Neural progenitor cell (in vitro differentiated cells): ENCODE data around the gene CD276. TPM values are rescaled to one million over a fixed set of nuclear protein-coding genes. Genes with fewer than 3 reads are reported as not detected.

Source experiments
- DNase-seq: peaks from one replicate; pipeline ENCODE4 v3.0.0-alpha.2; 2016; ENCODE audit warnings: low spot score
- H2AFZ ChIP-seq: fragments of 200-600 bp; sonication (generic); replicated peaks from 2 replicates; pipeline ENCODE4 v1.6.1; 2016; ENCODE audit warnings: antibody characterized with exemption
- H3F3A ChIP-seq: fragments of 200-600 bp; sonication (generic); 2 replicates; pipeline ENCODE4 v1.6.1; 2016; ENCODE audit warnings: antibody characterized with exemption, low read depth
- H3K27ac ChIP-seq: fragments of 200-600 bp; sonication (generic); 2 replicates; pipeline ENCODE4 v1.5.1; 2016; ENCODE audit warnings: mild to moderate bottlenecking
- H3K27me3 ChIP-seq: fragments of 200-600 bp; sonication (generic); 2 replicates; pipeline ENCODE4 v1.6.1; 2016; ENCODE audit warnings: mild to moderate bottlenecking, moderate library complexity
- H3K36me3 ChIP-seq: fragments of 200-600 bp; sonication (generic); 2 replicates; pipeline ENCODE4 v1.5.1; 2016
- H3K4me1 ChIP-seq: fragments of 200-600 bp; sonication (generic); 2 replicates; pipeline ENCODE4 v1.6.1; 2016; ENCODE audit warnings: mixed run types
- H3K4me2 ChIP-seq: fragments of 200-600 bp; sonication (generic); 2 replicates; pipeline ENCODE4 v1.6.1; 2016
- H3K4me3 ChIP-seq: fragments of 200-600 bp; sonication (generic); 2 replicates; pipeline ENCODE4 v1.5.1; 2016
- H3K79me2 ChIP-seq: fragments of 200-600 bp; sonication (generic); 2 replicates; pipeline ENCODE4 v1.6.1; 2016; ENCODE audit warnings: low read depth
- H3K9ac ChIP-seq: fragments of 200-600 bp; sonication (generic); 2 replicates; pipeline ENCODE4 v1.6.1; 2016
- H3K9me3 ChIP-seq: fragments of 200-600 bp; sonication (generic); 2 replicates; pipeline ENCODE4 v1.5.1; 2016; ENCODE audit warnings: low read depth
- H4K20me1 ChIP-seq: fragments of 200-600 bp; sonication (generic); 2 replicates; pipeline ENCODE4 v1.6.1; 2016; ENCODE audit warnings: low read depth
- H3K27ac Mint-ChIP-seq: 3 replicates; pipeline ENCODE4 v1.8.0; 2021; ENCODE audit warnings: mixed read lengths
- H3K27me3 Mint-ChIP-seq: 2 replicates; pipeline ENCODE4 v1.8.0; 2022; ENCODE audit warnings: low read depth, mild to moderate bottlenecking, inconsistent platforms, moderate library complexity, mixed read lengths; ENCODE audit not compliant: insufficient read depth
- H3K36me3 Mint-ChIP-seq: 3 replicates; pipeline ENCODE4 v1.8.0; 2021; ENCODE audit warnings: mixed read lengths
- H3K4me1 Mint-ChIP-seq: 3 replicates; pipeline ENCODE4 v1.8.0; 2021; ENCODE audit warnings: mixed read lengths
- H3K4me3 Mint-ChIP-seq: 3 replicates; pipeline ENCODE4 v1.8.0; 2021; ENCODE audit warnings: mild to moderate bottlenecking, moderate library complexity, mixed read lengths
- H3K9me3 Mint-ChIP-seq: 3 replicates; pipeline ENCODE4 v1.8.0; 2020; ENCODE audit warnings: mixed read lengths
- EZH2 ChIP-seq: fragments of 200-600 bp; sonication (generic); IDR thresholded peaks from 2 replicates; pipeline ENCODE4 v1.6.1; 2017; ENCODE audit warnings: antibody characterized with exemption, mild to moderate bottlenecking, moderate library complexity
- EZH2phosphoT487 ChIP-seq: fragments of 200-600 bp; sonication (generic); IDR thresholded peaks from 2 replicates; pipeline ENCODE4 v1.6.1; 2017; ENCODE audit warnings: antibody characterized with exemption
- total RNA-seq: library from RNA; depleted of rRNA; stranded (reverse); fragments of >200 nt; gene quantifications from 2 replicates; pipeline ENCODE4 v1.2.3, GENCODE V29; 2015; ENCODE audit warnings: low replicate concordance
- TF ChIP-seq, protein P1 (sequence below): fragments of 200-600 bp; sonication (generic); IDR thresholded peaks from 2 replicates; pipeline ENCODE4 v1.5.1; 2017; ENCODE audit warnings: antibody characterized with exemption, mild to moderate bottlenecking

CD276 gene
- total RNA-seq, 1 donor from 2014 or later, result 62.2 TPM

DNA sequence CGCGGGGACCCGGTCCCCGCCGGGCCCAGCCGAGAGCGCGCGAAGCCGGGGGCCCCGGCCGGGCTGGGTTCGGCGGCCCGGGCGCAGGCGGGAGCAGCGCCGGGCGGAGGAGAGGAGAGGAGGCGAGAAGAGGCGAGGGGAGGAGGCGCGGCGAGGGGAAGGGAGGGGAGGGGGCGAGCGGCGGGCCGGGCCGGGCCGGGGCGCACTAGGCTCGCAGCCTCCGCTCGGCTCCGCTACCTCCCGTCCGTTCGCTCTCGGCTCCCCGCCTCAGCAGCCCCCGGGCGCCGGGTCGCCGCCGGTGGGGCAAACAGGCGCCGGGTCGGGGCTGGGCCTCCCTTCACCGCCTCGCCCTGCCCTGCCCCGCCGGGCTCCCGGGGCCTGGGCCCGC lies 68.6 kb downstream of the CD276 start:
- Mint-ChIP-seq H3K27ac (no peak overlapping the region), H3K36me3 (no peaks in the 10 kb centered on the region), H3K9me3 (no peaks in the 10 kb centered on the region), H3K4me3 (no peak overlapping the region), H3K4me1 (peaks cover 42% of the 10 kb centered on the region), H3K27me3 (peaks cover 8% of the 10 kb centered on the region)
- H3K9me3 ChIP-seq, result no peaks in the 10 kb centered on the region
- peak overlapping the region; percentile 71 for H3K4me3 ChIP-seq
- H3K4me1 ChIP-seq, result peaks cover 28% of the 10 kb centered on the region
- DNase-seq, result peak; percentile 77
- H3F3A ChIP-seq, result peaks cover 21% of the 10 kb centered on the region
- H4K20me1 ChIP-seq, result peaks cover 12% of the 10 kb centered on the region
- H2AFZ ChIP-seq, result peak overlapping the region; percentile 97
- H3K27me3 ChIP-seq, result peaks cover 46% of the 10 kb centered on the region
- H3K27ac ChIP-seq, result no peak overlapping the region
- no peaks in the 10 kb centered on the region for H3K36me3 ChIP-seq
- TF ChIP-seq EZH2 (no peak), EZH2phosphoT487 (no peak)
- TF ChIP-seq, protein P1, sequence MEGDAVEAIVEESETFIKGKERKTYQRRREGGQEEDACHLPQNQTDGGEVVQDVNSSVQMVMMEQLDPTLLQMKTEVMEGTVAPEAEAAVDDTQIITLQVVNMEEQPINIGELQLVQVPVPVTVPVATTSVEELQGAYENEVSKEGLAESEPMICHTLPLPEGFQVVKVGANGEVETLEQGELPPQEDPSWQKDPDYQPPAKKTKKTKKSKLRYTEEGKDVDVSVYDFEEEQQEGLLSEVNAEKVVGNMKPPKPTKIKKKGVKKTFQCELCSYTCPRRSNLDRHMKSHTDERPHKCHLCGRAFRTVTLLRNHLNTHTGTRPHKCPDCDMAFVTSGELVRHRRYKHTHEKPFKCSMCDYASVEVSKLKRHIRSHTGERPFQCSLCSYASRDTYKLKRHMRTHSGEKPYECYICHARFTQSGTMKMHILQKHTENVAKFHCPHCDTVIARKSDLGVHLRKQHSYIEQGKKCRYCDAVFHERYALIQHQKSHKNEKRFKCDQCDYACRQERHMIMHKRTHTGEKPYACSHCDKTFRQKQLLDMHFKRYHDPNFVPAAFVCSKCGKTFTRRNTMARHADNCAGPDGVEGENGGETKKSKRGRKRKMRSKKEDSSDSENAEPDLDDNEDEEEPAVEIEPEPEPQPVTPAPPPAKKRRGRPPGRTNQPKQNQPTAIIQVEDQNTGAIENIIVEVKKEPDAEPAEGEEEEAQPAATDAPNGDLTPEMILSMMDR, result no peak
- no peaks in the 10 kb centered on the region for H3K79me2 ChIP-seq
- H3K9ac ChIP-seq, result no peak overlapping the region
- H3K4me2 ChIP-seq, result peak overlapping the region; percentile 100

DNA sequence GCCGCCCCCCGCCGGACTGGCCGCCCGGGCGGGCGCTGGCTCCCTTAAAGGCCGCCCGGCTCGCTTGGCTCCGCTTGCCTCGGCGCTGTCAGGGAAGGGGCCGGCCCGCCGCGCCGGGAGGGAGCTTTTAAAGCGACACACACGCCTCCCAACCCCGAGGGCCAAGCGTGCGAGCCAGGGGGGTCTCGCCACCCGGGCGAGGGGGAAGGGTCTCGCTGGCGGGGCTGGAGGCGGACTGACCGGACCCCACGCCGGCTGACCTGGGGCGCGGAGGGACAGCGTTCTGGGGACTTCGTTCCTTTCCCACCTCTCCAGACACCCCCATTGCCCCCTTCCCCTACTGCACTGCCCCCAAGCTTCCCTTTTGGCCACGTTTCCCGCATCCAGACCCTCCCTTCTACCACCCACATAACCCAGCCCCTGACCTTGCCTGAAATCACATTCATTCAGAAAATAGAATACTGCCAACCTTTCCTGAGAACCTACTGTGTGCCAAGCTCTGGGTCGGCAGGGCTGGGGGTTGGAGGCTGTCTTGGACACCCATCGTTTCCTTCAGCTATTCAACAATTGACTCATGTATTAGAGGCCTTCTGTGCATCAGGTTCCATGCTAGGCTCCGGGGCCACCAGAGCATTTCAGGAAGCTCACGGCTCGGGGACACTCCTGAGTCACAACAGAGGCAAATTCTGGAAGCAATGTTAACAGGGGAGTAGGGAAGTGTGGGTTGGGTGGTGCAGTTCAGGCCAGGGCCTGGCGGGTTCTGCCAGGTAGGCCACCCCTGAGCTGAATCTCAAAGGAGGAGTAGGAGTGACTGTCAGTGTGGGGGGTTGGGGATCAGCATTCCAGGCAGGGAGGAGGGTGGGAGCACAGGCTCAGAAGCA lies 69.3 kb downstream of the CD276 start, which contains the start of gene INSYN1:
Gene INSYN1 (minus strand): TSS at position 102 of the 881 bp plus-strand sequence. CDS start 2,221 bp downstream, outside the sequence.
- TF ChIP-seq, protein P1, result no peak
- TF ChIP-seq EZH2 (no peak), EZH2phosphoT487 (no peak)

DNA sequence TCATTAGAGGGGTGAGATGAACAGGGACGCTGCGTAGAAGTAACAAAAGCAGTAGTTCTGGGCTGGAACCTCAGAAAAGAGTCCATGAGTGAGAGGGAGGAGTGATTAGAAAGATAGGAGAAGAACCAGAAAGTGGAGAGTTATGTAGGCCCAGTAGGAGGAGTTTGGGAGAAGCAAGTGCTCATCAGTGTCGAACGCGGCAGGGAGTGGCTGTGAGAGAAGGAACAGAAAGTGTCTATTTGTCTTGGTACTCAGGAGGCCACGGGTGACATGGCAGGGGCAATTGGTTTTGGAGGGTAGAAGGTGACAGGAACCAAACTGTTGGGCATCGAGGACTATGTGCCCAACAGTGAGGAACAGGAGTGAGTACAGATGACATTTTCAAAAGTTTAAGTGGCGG lies 70.3 kb downstream of the CD276 start:
- Mint-ChIP-seq H3K4me1 (peaks cover 27% of the 10 kb centered on the region), H3K9me3 (no peaks in the 10 kb centered on the region), H3K27me3 (peaks cover 8% of the 10 kb centered on the region), H3K4me3 (peak overlapping the region; percentile 82), H3K27ac (no peak overlapping the region), H3K36me3 (no peaks in the 10 kb centered on the region)
- H3K79me2 ChIP-seq, result no peaks in the 10 kb centered on the region
- no peak for DNase-seq
- H3K9ac ChIP-seq, result no peak overlapping the region
- H3K9me3 ChIP-seq, result no peaks in the 10 kb centered on the region
- no peak overlapping the region for H2AFZ ChIP-seq
- peaks cover 14% of the 10 kb centered on the region for H3F3A ChIP-seq
- H3K4me2 ChIP-seq, result no peak overlapping the region
- H3K36me3 ChIP-seq, result no peaks in the 10 kb centered on the region
- peaks cover 17% of the 10 kb centered on the region for H3K4me1 ChIP-seq
- peaks cover 46% of the 10 kb centered on the region for H3K27me3 ChIP-seq
- peaks cover 5% of the 10 kb centered on the region for H4K20me1 ChIP-seq
- no peak overlapping the region for H3K27ac ChIP-seq
- no peak overlapping the region for H3K4me3 ChIP-seq
- TF ChIP-seq EZH2, result no peak
- TF ChIP-seq, protein P1, result no peak
- no peak for TF ChIP-seq EZH2phosphoT487

More for the DNA sequence above, 69.3 kb downstream of the CD276 start, which contains the start of gene INSYN1:
- Histone ChIP-seq H3K4me1 (peaks cover 22% of the 10 kb centered on the region), H3K79me2 (no peaks in the 10 kb centered on the region), H2AFZ (peak within 1 kb of the TSS; percentile 97), H3K27me3 (peaks cover 46% of the 10 kb centered on the region), H3K36me3 (no peaks in the 10 kb centered on the region), H3F3A (peaks cover 14% of the 10 kb centered on the region), H3K9ac (no peak within 1 kb of the TSS), H3K4me2 (peak within 1 kb of the TSS; percentile 100), H4K20me1 (peaks cover 7% of the 10 kb centered on the region), H3K27ac (no peak within 1 kb of the TSS), H3K4me3 (peak within 1 kb of the TSS; percentile 71), H3K9me3 (no peaks in the 10 kb centered on the region)
- Mint-ChIP-seq H3K4me3 (peak within 1 kb of the TSS; percentile 82), H3K4me1 (peaks cover 36% of the 10 kb centered on the region), H3K27me3 (peaks cover 8% of the 10 kb centered on the region), H3K36me3 (no peaks in the 10 kb centered on the region), H3K9me3 (no peaks in the 10 kb centered on the region), H3K27ac (peak within 1 kb of the TSS; percentile 39)
- peak; percentile 65 for DNase-seq
